Spleen (tissue), 7 donors: ENCODE measurements around the gene FSCN2.

Experiments
- CTCF ChIP-seq, 11 experiments: fragments of 200-600 bp in 7 of 11; fragments of 450-650 bp in 4 of 11; sonication (generic) in 4 of 11; IDR thresholded peaks in 8 of 11; conservative IDR thresholded peaks in 3 of 11; 1 replicate in 7 of 11; 2 replicates in 4 of 11; pipeline versions ENCODE4 v1.4.0 to v1.8.0; 2016 to 2021; ENCODE audit warnings: antibody characterized with exemption in 11 of 11, inconsistent platforms in 4 of 11, mild to moderate bottlenecking in 1 of 11
- POLR2A ChIP-seq, 3 donors: fragments of 450-650 bp; IDR thresholded peaks; one replicate each; pipeline ENCODE4 v1.5.1; 2017; ENCODE audit warnings: antibody characterized with exemption in 3 of 3, mild to moderate bottlenecking in 1 of 3
- POLR2AphosphoS5 ChIP-seq, 3 donors: sonication (generic); formaldehyde crosslinking; IDR thresholded peaks; one replicate each; pipeline ENCODE4 v1.5.1; 2017; ENCODE audit warnings: antibody characterized with exemption in 3 of 3
- donor health status: DM: no; HTN: no; CAD: no; lungs with moderate emphysema.
- donor health status: DM: no; HTN: no; CAD: no.
- donor health status: DM: no; HTN: no; CAD: no.

GRCh38 chr17:81578561-81579225 is 50.5 kb downstream of the FSCN2 start:
- TF ChIP-seq CTCF (IDR thresholded peaks at IDR 0.05 in 8 of 11, conservative IDR thresholded peaks at IDR 0.05 in 3 of 11) (no peak), POLR2A (IDR thresholded peaks at IDR 0.05) (no peak), POLR2AphosphoS5 (IDR thresholded peaks at IDR 0.05) (no peak)
